OCI-LY7 (cell line): ENCODE results near the gene LDLRAD1. TPM values are rescaled to one million over a fixed set of nuclear protein-coding genes. Genes with fewer than 3 reads are reported as not detected.

Source experiments
- BruUV-seq: library from RNA; stranded (reverse); fragments of 400-500 nt; replicated peaks from 2 replicates; lab custom pipeline; 2021; lab: Mats Ljungman, UMichigan
- CTCF ChIA-PET: fragments of 300-600 bp; sonication (Branson Sonifier 250); formaldehyde crosslinking; loops from one replicate; lab custom pipeline; 2022; ENCODE audit warnings: antibody characterized with exemption; ENCODE audit not compliant: unreplicated experiment; lab: Charles Lee
- POLR2A ChIA-PET: fragments of 300-600 bp; sonication (Branson Sonifier 250); formaldehyde crosslinking; loops from one replicate; lab custom pipeline; 2022; ENCODE audit warnings: antibody characterized with exemption; lab: Charles Lee
- DNase-seq: peaks from one replicate; pipeline ENCODE4 v3.0.0-alpha.2; 2015; ENCODE audit warnings: low spot score
- H2AFZ ChIP-seq: fragments of 200-600 bp; sonication (generic), shearing (Covaris generic); 2 replicates; pipeline ENCODE4 v1.6.1; 2014; ENCODE audit warnings: mild to moderate bottlenecking, antibody characterized with exemption, low read length, moderate library complexity
- H3K27ac ChIP-seq: fragments of 200-600 bp; sonication (generic); 2 replicates; pipeline ENCODE4 v1.5.1; 2014; ENCODE audit warnings: mixed run types, low read depth, mild to moderate bottlenecking, moderate library complexity, low read length, inconsistent platforms; ENCODE audit not compliant: poor library complexity, severe bottlenecking
- H3K36me3 ChIP-seq: fragments of 200-600 bp; sonication (generic); 2 replicates; pipeline ENCODE4 v1.6.1; 2014; ENCODE audit warnings: mild to moderate bottlenecking, antibody characterized with exemption, low read length, moderate library complexity, mixed read lengths; ENCODE audit not compliant: insufficient read depth
- H3K4me1 ChIP-seq: fragments of 200-600 bp; sonication (generic); 2 replicates; pipeline ENCODE4 v1.5.1; 2014; ENCODE audit warnings: mild to moderate bottlenecking, low read length; ENCODE audit not compliant: insufficient read depth, poor library complexity, severe bottlenecking
- H3K4me2 ChIP-seq: fragments of 200-600 bp; sonication (generic); 2 replicates; pipeline ENCODE4 v1.6.1; 2014; ENCODE audit warnings: mild to moderate bottlenecking, low read length
- H3K4me3 ChIP-seq: fragments of 200-600 bp; sonication (generic); 2 replicates; pipeline ENCODE4 v1.5.1; 2014; ENCODE audit warnings: mild to moderate bottlenecking, low read depth, low read length; ENCODE audit not compliant: poor library complexity, severe bottlenecking
- H3K79me2 ChIP-seq: fragments of 200-600 bp; sonication (generic); 2 replicates; pipeline ENCODE4 v1.6.1; 2016; ENCODE audit warnings: low read depth, mild to moderate bottlenecking, low read length, moderate library complexity, mixed read lengths; ENCODE audit not compliant: insufficient read depth
- H3K9me2 ChIP-seq: fragments of 200-600 bp; sonication (generic); 2 replicates; pipeline ENCODE4 v1.6.1; 2016; ENCODE audit warnings: mild to moderate bottlenecking, low read length, mixed read lengths; ENCODE audit not compliant: insufficient read depth
- H3K9me3 ChIP-seq: fragments of 200-600 bp; sonication (generic); 2 replicates; pipeline ENCODE4 v1.6.1; 2014; ENCODE audit warnings: mild to moderate bottlenecking, mixed run types, low read length, mixed read lengths
- H4K20me1 ChIP-seq: fragments of 200-600 bp; sonication (generic); 2 replicates; pipeline ENCODE4 v1.6.1; 2014; ENCODE audit warnings: mild to moderate bottlenecking, antibody characterized with exemption, low read length, moderate library complexity, mixed read lengths; ENCODE audit not compliant: insufficient read depth
- CTCF ChIP-seq: fragments of 200-600 bp; sonication (generic); conservative IDR thresholded peaks from 2 replicates; pipeline ENCODE4 v1.5.1; 2014; ENCODE audit warnings: mild to moderate bottlenecking, antibody characterized with exemption, low read length, moderate library complexity, mixed read lengths
- EZH2phosphoT487 ChIP-seq: fragments of 200-600 bp; sonication (generic); IDR thresholded peaks from 2 replicates; pipeline ENCODE4 v1.6.1; 2018; ENCODE audit warnings: low read depth, borderline replicate concordance, mild to moderate bottlenecking, mixed run types, antibody characterized with exemption, low read length, moderate library complexity, mixed read lengths
- intact Hi-C: fragments of 100-400 bp; cut with micrococcal nuclease; formaldehyde crosslinking; loops from one replicate; pipeline ENCODE4 v1.10.0; 2022; ENCODE audit not compliant: unreplicated experiment
- total RNA-seq, 2 experiments: library from RNA; depleted of rRNA in 1 of 2; stranded (reverse); fragments of >200 nt in 1 of 2; shearing (Covaris generic) in 1 of 2; gene quantifications; 2 replicates each; pipeline ENCODE4 v1.2.3, GENCODE V29; 2014 to 2022

LDLRAD1 gene
- total RNA-seq, 2 experiments from 2014 or later = not detected

DNA sequence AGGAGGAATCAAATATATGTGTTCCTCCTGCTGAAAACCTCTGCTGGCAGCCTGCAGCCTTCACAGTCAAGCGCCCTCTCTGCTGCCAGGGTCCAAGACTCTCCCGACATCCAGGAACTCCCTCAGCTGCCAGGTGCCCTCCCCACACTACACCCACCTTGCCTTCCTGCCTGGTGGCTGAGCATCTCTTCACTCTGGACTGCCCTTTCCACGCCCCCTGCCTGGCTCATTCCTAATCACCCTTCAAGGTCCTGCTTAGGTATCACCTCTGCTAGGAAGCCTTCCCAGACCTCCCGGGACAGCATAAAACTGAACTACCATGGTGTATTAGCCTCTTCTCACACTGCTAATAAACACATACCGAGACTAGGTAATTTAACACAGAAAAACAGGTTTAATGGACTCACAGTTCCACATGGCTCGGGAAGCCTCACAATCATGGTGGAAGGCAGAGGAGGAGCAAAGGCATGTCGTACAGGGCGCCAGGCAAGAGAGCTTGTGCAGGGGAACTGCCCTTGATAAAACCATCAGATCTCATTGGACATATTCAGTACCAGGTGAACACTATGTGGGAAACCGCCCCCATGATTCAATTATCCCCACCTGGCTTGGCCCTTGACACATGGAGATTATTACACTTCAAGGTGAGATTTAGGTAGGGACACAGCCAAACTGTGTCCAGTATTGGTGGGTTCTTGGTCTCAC lies 15.3 kb downstream of the LDLRAD1 start:
- H3K9me3 ChIP-seq = no peaks in the 10 kb centered on the region
- POLR2A ChIA-PET = no interaction called here
- H4K20me1 ChIP-seq = no peaks in the 10 kb centered on the region
- H3K4me1 ChIP-seq = no peaks in the 10 kb centered on the region
- H3K4me3 ChIP-seq = no peak overlapping the region
- H2AFZ ChIP-seq = no peak overlapping the region
- H3K36me3 ChIP-seq = no peaks in the 10 kb centered on the region
- no peak overlapping the region for H3K27ac ChIP-seq
- no TSS peak for BruUV-seq
- H3K79me2 ChIP-seq = no peaks in the 10 kb centered on the region
- DNase-seq = no peak
- CTCF ChIA-PET = no interaction called here
- intact Hi-C loops = no loop called here
- H3K9me2 ChIP-seq = no peaks in the 10 kb centered on the region
- H3K4me2 ChIP-seq = no peak overlapping the region
- TF ChIP-seq EZH2phosphoT487 = no peak
- no peak for TF ChIP-seq CTCF

GRCh38 chr1:54001591-54001990 lies 16.4 kb downstream of the LDLRAD1 start:
- Histone ChIP-seq H2AFZ (no peak overlapping the region), H3K4me1 (no peaks in the 10 kb centered on the region), H3K4me3 (no peak overlapping the region), H3K9me2 (no peaks in the 10 kb centered on the region), H4K20me1 (no peaks in the 10 kb centered on the region), H3K4me2 (no peak overlapping the region), H3K9me3 (no peaks in the 10 kb centered on the region), H3K79me2 (no peaks in the 10 kb centered on the region), H3K36me3 (no peaks in the 10 kb centered on the region), H3K27ac (no peak overlapping the region)
- ChIA-PET CTCF (no interaction called here), POLR2A (no interaction called here)
- BruUV-seq = no TSS peak
- TF ChIP-seq EZH2phosphoT487 (no peak), CTCF (no peak)
- no peak for DNase-seq
- intact Hi-C loops = no loop called here

- Histone ChIP-seq H2AFZ (no peak overlapping the region), H3K9me2 (no peaks in the 10 kb centered on the region), H3K4me1 (no peaks in the 10 kb centered on the region), H3K9me3 (no peaks in the 10 kb centered on the region), H3K27ac (no peak overlapping the region), H4K20me1 (no peaks in the 10 kb centered on the region), H3K79me2 (no peaks in the 10 kb centered on the region), H3K4me3 (no peak overlapping the region), H3K36me3 (no peaks in the 10 kb centered on the region), H3K4me2 (no peak overlapping the region)
- TF ChIP-seq EZH2phosphoT487 (no peak), CTCF (no peak)
- intact Hi-C loops = no loop called here
- ChIA-PET CTCF (no interaction called here), POLR2A (no interaction called here)
- DNase-seq = no peak
- BruUV-seq = no TSS peak
Observed at GRCh38 chr1:53999920-54000319, 18.1 kb downstream of the LDLRAD1 start.
